SU-DHL-6 (cell line): ENCODE results near the gene FOXF1.

Experiments
- H2AFZ ChIP-seq: fragments of 200-600 bp; sonication (generic); 2 replicates; pipeline ENCODE4 v1.6.1; 2014; ENCODE audit warnings: low read depth, mild to moderate bottlenecking, moderate library complexity, mixed read lengths, antibody characterized with exemption, low read length; ENCODE audit not compliant: severe bottlenecking
- H3F3A ChIP-seq: fragments of 200-600 bp; shearing (Covaris generic); 2 replicates; pipeline ENCODE4 v1.6.0; 2016; ENCODE audit warnings: antibody characterized with exemption, mild to moderate bottlenecking; ENCODE audit not compliant: insufficient read depth
- H3K27ac ChIP-seq: fragments of 200-600 bp; sonication (generic); 2 replicates; pipeline ENCODE4 v1.5.1; 2016; ENCODE audit warnings: low read depth, mild to moderate bottlenecking, low read length, moderate library complexity, mixed read lengths
- H3K27me3 ChIP-seq: fragments of 200-600 bp; sonication (generic), shearing (Covaris generic); 2 replicates; pipeline ENCODE4 v1.6.0; 2014; ENCODE audit warnings: mild to moderate bottlenecking, low read length
- H3K36me3 ChIP-seq: fragments of 200-600 bp; sonication (generic); 2 replicates; pipeline ENCODE4 v1.6.1; 2014; ENCODE audit warnings: mild to moderate bottlenecking, low read length, mixed read lengths
- H3K4me2 ChIP-seq: fragments of 300-600, 200-600 bp; shearing (Covaris generic), sonication (generic); 2 replicates; pipeline ENCODE4 v1.6.0; 2014; ENCODE audit warnings: low read length, low read depth, mild to moderate bottlenecking; ENCODE audit not compliant: poor library complexity, severe bottlenecking
- H3K4me3 ChIP-seq: fragments of 200-600 bp; sonication (generic); 2 replicates; pipeline ENCODE4 v1.5.1; 2014; ENCODE audit warnings: antibody characterized with exemption, low read length, mild to moderate bottlenecking, mixed read lengths; ENCODE audit not compliant: insufficient read depth, poor library complexity, severe bottlenecking
- H3K79me2 ChIP-seq: fragments of 200-600 bp; sonication (generic); 2 replicates; pipeline ENCODE4 v1.6.1; 2014; ENCODE audit warnings: mild to moderate bottlenecking, low read length, moderate library complexity; ENCODE audit not compliant: insufficient read depth
- H3K9ac ChIP-seq: fragments of 200-600 bp; sonication (generic); 2 replicates; pipeline ENCODE4 v1.7.0; 2014; ENCODE audit warnings: mild to moderate bottlenecking, low read length
- H3K9me2 ChIP-seq: fragments of 200-600 bp; sonication (generic); replicated peaks from 2 replicates; pipeline ENCODE4 v1.6.1; 2014; ENCODE audit warnings: low read length; ENCODE audit not compliant: insufficient read depth
- H3K9me3 ChIP-seq: fragments of 200-600 bp; sonication (generic); 2 replicates; pipeline ENCODE4 v1.6.1; 2014; ENCODE audit warnings: low read length, mixed read lengths; ENCODE audit not compliant: insufficient read depth
- H4K20me1 ChIP-seq: fragments of 200-600 bp; sonication (generic); 2 replicates; pipeline ENCODE4 v1.6.1; 2014; ENCODE audit warnings: low read depth, mild to moderate bottlenecking, antibody characterized with exemption, low read length, moderate library complexity, mixed read lengths
- EZH2phosphoT487 ChIP-seq: fragments of 200-600 bp; sonication (generic), shearing (Covaris generic); conservative IDR thresholded peaks from 2 replicates; pipeline ENCODE4 v1.6.1; 2018; ENCODE audit warnings: mild to moderate bottlenecking, antibody characterized with exemption, low read length, moderate library complexity, mixed read lengths
- TF ChIP-seq, protein P1 (sequence below): fragments of 200-600 bp; sonication (generic); IDR thresholded peaks from one replicate; pipeline ENCODE4 v1.5.1; 2017; ENCODE audit warnings: antibody characterized with exemption, mild to moderate bottlenecking, low read length, moderate library complexity; ENCODE audit not compliant: insufficient read depth, poor library complexity, severe bottlenecking

Gene FOXF1

DNA sequence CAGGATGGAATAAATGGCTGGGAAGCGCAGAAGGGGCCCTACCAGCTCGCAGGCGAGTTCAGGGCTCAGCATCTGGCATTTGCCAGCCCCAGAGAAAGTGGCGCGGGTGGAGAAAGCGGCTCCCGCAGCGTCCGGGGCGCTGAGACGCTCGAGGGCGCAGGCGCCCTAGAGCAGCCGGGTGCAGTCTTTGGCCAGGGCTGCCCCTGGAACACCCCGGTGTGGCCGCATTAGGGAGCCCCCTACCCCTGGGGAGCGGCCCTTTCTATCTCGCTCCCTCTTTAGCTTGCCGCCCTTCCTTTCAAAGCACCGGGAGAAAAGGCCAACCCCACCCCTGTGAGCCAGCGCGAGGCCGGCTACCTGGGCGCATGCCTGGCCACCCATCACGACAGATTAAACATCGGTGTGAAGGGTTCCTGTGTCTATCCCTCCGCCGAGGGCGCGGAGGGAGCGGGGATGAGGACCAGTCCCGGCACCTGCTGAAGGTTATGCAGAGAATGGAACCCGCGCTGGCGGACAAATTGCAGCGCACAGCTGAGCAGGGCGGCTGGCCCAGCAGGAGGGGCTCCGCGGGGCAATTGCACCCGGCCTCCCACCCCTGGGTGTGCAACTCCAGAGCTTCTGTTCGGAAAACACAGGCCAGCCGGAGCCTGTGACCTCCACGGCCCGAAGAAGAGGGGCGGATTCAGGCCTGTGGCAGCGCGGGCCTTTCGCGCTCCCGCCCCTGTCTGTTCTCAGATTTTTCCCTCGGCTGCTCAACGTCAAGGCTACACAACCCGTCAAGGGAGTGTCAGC, 15.6 kb upstream of the FOXF1 start:
- Histone ChIP-seq H3K9ac (no peak overlapping the region), H3K4me2 (no peak overlapping the region), H2AFZ (no peak overlapping the region), H4K20me1 (no peaks in the 10 kb centered on the region), H3K9me2 (no peaks in the 10 kb centered on the region), H3K79me2 (no peaks in the 10 kb centered on the region), H3K36me3 (no peaks in the 10 kb centered on the region), H3K4me3 (no peak overlapping the region), H3F3A (no peaks in the 10 kb centered on the region), H3K9me3 (no peaks in the 10 kb centered on the region), H3K27me3 (no peaks in the 10 kb centered on the region), H3K27ac (no peak overlapping the region)
- TF ChIP-seq EZH2phosphoT487: no peak
- TF ChIP-seq, protein P1, sequence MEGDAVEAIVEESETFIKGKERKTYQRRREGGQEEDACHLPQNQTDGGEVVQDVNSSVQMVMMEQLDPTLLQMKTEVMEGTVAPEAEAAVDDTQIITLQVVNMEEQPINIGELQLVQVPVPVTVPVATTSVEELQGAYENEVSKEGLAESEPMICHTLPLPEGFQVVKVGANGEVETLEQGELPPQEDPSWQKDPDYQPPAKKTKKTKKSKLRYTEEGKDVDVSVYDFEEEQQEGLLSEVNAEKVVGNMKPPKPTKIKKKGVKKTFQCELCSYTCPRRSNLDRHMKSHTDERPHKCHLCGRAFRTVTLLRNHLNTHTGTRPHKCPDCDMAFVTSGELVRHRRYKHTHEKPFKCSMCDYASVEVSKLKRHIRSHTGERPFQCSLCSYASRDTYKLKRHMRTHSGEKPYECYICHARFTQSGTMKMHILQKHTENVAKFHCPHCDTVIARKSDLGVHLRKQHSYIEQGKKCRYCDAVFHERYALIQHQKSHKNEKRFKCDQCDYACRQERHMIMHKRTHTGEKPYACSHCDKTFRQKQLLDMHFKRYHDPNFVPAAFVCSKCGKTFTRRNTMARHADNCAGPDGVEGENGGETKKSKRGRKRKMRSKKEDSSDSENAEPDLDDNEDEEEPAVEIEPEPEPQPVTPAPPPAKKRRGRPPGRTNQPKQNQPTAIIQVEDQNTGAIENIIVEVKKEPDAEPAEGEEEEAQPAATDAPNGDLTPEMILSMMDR: no peak

DNA sequence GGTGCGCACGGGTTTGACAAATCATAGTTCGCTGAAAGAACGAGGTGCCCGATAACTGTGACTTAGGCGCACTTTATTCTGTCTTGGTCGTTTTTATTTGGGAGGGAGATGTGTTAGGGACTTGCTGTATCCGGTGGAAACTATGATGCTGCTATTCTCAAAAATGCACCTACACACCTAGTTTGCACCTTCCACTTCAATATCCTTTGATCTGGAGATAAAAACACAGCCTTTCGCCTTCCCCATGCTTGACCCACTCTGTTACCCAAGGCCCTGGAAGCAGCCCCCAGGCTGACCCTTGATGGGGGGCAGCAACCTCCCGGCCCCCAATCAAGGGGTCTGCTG, 15.0 kb upstream of the FOXF1 start:
- no peak overlapping the region for H3K4me2 ChIP-seq
- H3K9ac ChIP-seq: no peak overlapping the region
- H3F3A ChIP-seq: no peaks in the 10 kb centered on the region
- H4K20me1 ChIP-seq: no peaks in the 10 kb centered on the region
- TF ChIP-seq EZH2phosphoT487: no peak
- H3K36me3 ChIP-seq: no peaks in the 10 kb centered on the region
- H3K27me3 ChIP-seq: no peaks in the 10 kb centered on the region
- no peaks in the 10 kb centered on the region for H3K79me2 ChIP-seq
- no peaks in the 10 kb centered on the region for H3K9me3 ChIP-seq
- H2AFZ ChIP-seq: no peak overlapping the region
- H3K9me2 ChIP-seq: no peaks in the 10 kb centered on the region
- H3K4me3 ChIP-seq: no peak overlapping the region
- no peak overlapping the region for H3K27ac ChIP-seq

DNA sequence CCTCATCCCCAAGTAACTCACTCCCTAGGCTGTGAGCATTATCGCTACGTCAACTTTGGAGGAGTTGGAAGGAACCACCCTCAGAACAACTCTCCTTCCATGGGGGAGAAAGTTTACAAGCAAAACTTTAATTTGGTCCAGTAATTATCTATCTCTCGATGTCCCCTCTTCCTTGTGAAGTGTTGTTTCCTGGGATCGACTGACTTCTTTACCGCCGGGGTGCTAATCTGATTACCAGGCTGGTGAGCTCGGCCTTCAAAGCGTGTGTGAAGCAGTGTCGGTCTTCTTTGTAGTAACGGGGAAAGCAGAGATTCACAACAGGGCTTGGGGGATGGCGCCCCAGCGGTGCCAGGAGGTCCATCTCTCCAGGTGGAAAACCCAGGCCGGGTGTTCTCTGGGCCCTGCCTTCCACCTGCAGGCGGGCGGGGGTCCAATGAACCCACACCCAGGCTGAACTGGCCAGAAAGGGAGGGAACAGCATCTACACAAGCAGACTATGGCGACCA, 14.5 kb upstream of the FOXF1 start:
- H3K9me3 ChIP-seq: no peaks in the 10 kb centered on the region
- TF ChIP-seq, protein P1: no peak
- no peak for TF ChIP-seq EZH2phosphoT487
- H3F3A ChIP-seq: no peaks in the 10 kb centered on the region
- no peaks in the 10 kb centered on the region for H4K20me1 ChIP-seq
- H3K9me2 ChIP-seq: no peaks in the 10 kb centered on the region
- H3K36me3 ChIP-seq: no peaks in the 10 kb centered on the region
- no peaks in the 10 kb centered on the region for H3K27me3 ChIP-seq
- H3K4me3 ChIP-seq: no peak overlapping the region
- no peak overlapping the region for H3K4me2 ChIP-seq
- no peak overlapping the region for H2AFZ ChIP-seq
- no peaks in the 10 kb centered on the region for H3K79me2 ChIP-seq
- no peak overlapping the region for H3K27ac ChIP-seq
- H3K9ac ChIP-seq: no peak overlapping the region

DNA sequence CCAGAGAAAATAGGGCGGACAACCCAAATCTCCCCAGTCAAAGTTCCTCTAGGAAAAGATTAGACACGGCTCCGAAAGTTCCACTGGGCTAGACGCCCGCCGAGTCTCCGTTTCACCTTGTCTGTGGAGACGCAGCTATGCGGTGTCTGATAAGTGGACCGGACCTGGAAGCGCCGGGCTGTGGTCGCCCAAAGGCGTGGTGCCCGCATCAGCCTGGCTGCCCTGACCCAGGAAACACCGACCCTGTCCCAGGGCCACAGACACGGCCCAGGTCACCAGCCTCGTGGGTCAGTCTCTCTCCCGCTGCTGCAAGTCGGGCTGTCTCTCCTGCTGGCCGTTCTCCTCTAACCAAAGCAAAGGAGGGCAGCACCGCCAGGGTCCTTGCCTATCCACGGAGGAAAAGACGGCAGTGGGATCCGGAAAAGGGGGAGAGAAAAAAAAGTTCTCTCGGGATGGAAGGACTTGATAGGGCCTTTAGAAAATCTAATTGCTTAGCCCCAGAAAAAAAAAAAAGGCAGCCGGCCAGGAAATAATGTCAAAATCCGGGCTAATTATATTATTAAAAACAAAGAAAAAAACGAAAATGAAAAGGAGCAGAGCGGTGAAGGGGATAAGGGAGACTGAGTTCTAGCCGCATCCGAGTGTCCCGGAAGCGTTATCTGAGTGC, 13.9 kb upstream of the FOXF1 start:
- H2AFZ ChIP-seq: no peak overlapping the region
- H3K27me3 ChIP-seq: no peaks in the 10 kb centered on the region
- H3K4me2 ChIP-seq: no peak overlapping the region
- H3K4me3 ChIP-seq: no peak overlapping the region
- no peak overlapping the region for H3K9ac ChIP-seq
- H3K79me2 ChIP-seq: no peaks in the 10 kb centered on the region
- H3K9me3 ChIP-seq: no peaks in the 10 kb centered on the region
- H3K27ac ChIP-seq: no peak overlapping the region
- no peaks in the 10 kb centered on the region for H3K9me2 ChIP-seq
- no peaks in the 10 kb centered on the region for H3F3A ChIP-seq
- H3K36me3 ChIP-seq: no peaks in the 10 kb centered on the region
- H4K20me1 ChIP-seq: no peaks in the 10 kb centered on the region
- no peak for TF ChIP-seq EZH2phosphoT487
- TF ChIP-seq, protein P1: no peak
